ENCODE measurements around the gene RNF31.
A peak's percentile ranks its signal among the peaks of the same experiment; 100 is the strongest.

The RNF31 gene

DNA sequence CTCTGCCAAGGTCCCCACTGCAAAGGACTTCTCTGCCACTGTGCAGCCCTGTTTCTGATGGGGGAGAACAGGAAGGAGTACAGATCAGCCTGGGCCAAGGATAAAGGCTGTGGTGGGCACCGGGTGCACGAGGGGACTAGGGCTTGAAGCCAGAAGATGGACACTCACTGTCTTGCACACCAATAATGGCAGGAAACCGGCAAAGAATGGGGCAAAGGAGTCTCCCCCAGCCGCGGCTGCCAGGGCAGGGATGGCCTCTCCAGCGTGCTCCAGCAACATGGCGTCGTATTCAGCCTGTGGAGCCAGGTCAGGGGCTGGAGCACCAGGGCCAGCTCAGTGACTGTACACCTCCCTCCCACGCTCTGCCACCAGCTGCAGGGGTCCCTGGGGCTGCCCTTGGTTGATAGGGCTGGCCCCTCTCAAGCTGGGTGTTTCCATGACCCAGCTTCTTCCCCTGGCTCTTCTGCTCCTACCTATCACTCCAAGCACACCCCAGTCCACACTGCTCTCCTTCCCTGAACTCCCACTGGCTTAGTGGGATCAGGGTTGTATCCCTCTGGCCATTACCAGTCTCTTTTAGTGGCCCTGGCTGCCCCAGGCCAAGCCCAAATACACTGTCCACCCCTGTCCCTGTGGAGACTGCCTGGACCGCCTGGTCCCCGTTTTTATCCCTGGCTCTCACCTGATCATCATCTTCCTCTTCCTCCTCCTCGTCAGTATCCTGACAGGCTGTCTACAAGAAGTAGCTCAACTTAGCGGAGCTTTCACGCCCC lies 35.0 kb downstream of the RNF31 start:
- no peak for DNase-seq (ENCODE audit: low read depth in 3 of 3)

DNA sequence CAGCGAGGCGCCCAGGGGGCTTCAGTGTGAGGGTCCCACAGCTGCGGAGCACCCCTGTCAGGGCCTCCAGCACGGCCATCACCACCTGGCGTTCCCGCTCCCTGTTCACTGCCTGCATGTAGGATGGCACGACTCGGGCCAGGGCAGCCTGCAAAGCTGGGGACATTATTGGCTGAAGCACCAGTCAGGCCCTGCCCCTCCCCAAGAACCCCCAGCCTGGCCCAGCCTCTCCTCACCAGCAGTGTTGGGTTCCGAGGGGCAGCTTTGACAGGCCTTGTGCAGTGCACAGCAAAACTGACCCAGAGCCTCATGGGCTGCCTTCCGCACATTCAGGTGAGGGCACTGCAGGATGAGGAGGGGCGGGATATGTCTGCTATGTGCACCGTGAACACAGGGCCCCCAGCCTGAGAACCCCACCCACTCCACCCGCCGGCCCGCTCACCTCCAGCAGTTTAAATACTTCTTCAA lies 35.8 kb downstream of the RNF31 start:
- no peak for DNase-seq (ENCODE audit: low read depth in 3 of 3)

DNA sequence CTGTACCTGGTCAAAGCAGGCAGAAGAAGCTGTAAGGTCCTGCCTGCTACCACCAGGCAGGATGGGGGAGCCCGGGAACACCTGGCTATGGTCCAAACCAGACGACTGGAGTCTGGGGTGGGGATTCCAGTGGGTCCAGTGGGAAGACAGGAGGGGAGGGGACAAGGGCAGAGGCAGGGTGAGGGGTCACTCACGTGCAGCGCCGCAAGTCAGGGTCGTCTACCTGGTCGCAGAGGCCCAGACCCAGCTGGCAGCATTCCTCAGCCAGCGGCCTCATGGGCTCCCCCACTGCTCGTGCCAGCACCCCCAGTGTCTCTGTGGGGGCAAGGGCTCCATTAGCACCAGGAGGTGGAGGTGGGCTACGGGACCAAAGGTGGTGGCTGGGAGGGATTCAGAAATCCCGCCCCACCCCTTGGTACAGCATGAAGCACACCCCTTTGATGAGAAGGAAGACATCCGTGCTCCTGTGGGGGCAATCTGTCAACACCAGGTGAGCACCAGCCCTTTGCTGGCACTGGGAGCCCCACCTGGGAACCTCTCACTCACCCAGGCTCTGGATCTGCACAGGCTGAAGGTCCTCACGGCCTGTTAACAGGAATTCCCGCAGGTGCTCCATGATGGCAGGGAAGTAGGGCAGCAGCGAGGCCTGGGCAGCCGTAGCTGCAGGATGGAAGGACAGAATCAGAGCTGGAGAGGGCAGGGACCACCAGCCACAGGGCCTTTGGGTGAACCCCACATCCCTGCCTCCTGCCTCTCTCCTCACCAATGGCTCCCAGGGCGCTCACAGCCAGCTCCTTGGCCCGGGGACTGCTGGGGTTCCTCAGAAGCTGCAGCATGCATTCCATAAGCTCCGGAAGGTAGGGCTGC lies 37.0 kb downstream of the RNF31 start:
- DNase-seq (ENCODE audit: low read depth in 3 of 3), result no peak

DNA sequence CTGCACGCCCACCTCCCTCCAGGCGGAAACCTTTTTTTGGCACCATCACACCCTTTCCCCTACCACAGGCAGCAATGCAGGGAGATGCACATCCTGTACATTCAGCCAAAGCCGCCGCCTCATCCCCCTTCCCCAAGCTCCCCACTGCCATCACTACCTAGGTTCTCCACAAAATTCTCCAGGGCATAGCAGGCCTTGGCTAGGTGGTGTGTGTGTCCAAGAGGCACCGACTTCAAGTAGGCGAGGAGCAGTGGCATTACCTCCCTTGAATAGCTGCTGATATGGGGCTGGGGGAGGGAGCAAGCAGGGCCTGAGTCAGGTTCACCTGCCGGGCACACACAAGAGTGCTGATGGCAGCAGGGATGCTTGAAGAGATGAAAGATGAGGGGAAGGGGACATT lies 37.7 kb downstream of the RNF31 start:
- no peak for DNase-seq (ENCODE audit: low read depth in 3 of 3)

DNA sequence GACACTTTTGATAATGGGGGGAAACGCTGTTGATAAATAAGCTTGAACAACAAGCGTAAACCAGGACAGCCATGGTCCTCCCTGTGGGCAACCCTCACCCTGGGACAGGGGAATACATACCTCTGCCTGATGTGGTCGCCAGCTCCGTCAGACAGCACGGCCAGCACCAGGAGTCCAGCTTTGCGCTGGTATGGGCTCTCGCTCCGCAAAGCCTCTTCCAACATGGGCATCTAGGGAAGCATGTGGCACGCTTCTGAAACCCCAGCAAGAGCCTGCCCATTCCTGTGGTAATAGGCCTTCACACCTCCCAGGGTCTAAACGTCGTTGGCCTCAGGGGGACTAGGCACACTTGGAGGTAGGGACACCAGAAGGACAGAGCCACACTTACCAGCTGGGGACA lies 38.4 kb downstream of the RNF31 start:
- no peak for DNase-seq (ENCODE audit: low read depth in 3 of 3)

DNA sequence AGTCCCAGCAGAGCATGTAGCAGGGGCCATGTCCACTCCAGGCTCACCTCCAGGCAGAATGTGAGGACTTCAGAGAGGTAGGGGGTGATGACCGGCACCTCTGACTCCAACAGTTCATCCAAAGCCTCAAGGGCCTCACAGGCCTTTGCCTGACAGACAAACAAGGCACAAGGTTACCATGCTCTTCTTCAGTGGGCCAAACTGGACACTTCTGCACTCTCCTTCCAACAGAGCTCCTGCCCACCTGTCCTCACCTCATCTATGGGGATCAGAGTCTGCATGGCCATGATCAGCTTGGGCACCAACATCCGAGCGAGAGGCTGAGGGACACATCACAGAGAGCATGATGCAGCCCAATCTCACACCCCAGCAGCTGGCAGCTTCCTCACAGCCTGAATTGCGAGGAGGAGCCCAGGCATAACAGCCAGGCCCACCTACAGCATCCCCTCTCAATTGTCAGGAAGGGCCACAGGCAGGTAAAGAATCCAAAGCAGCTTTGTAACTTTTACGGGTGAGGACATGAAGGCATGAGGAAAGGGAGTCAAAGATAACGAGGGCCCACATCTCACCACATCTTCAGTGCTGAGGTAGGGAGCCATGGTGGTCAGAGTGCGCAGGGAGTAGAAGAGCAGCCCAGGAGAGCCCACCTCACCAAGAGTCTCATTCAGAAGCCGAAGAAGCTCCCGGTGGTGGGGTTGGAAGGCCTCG lies 39.7 kb downstream of the RNF31 start:
- no peak for DNase-seq (ENCODE audit: low read depth in 3 of 3)

DNA sequence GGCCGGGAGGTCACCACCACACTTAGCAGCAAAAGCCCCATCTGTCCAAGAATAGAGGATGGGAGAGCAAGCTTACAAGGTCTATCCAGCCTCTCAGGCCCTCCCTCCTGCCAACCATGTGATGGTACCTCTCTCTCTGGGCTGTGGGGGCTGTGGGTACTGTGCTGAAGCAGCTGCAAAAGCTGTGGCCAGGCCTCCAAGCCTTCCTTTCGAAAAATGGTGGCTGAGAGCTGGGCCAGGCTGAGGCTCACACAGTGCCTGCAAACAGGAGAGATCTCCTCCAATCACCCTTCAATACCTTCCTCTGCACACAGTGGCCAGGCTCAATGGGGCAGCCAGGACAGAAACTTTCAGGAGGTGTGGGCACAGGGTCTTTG lies 40.2 kb downstream of the RNF31 start:
- no peak for DNase-seq (ENCODE audit: low read depth in 3 of 3)

DNA sequence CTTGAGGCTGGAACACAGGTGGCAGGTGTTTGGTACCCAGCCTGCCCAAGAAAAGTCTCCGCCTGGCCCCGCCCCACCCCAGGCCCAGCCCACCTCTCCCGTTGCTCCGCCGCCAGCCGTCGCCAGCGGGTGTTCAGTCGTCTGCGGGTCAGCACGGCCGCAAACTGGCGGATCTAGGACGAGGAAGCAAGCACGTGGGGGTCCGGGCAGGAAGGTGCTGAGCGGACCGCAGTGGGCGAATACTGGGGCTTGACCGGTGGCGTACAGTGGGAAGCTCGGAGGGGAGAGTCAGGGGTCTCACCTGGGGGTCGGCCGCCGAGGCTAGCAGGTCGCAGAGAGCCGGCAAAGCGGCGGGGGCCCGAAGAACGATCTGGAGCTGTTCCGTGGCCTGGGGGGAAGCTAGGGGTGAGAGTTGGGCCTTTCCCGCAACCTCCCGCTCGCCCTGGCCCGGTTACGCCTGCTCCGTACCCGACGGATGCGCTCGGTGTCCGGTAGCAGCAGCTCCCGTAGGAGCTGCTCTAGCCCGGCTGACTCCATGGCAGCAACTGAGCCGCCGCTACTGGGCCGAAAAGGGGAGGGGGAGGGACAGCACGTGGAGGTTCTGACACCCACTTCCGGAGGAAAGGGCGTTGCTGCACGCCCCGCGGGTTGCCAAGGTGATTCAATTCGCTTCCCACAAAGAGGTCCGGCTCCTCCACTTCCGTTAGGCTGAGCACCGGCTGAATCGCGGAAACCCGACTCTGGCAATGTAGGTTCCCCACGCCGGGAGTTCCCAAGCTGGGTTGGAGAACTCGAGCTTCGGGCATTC lies 41.2 kb downstream of the RNF31 start, which contains the start of gene IPO4:
TSS of gene IPO4 (minus strand) at position 566 of the 808 bp plus-strand sequence. CDS start at position 537, 29 bp downstream.
- DNase-seq (ENCODE audit: low read depth in 3 of 3), result peak; percentile 78 to 95 (median 91)

DNA sequence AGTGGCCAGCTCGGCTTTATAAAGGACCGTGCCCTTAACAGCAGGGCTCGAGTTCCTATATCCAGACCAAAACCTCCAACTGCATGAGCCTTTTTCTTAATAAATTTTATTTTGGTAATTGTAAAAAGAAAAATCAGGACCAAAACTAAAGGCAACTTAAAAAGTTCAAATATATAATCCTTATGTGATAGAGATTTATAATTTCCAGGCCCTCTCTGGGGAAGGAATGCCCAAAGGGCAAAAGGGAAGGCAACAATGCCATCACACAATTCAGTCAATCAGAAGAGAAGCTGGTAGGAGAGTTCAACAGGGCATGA lies 41.7 kb downstream of the RNF31 start:
- DNase-seq (ENCODE audit: low read depth in 3 of 3), result no peak

DNA sequence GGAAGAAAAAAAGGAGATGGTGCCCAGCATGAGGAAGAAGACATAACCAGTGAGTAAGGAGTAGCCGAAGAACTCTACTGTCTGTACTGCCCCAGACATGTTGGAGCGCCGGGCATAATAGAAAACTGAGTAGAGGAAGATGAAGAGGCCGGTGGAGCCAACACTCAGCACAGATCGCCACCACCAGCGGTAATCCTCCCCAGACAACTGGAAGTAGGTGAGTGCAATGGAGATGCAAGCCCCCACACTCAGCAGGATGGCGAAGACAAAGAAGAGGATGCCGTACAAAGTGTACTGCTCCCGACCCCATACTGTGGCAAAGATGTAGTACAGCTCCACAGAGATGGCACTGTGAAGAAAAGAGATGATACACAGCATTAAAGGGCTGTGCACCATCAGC lies 42.2 kb downstream of the RNF31 start:
- no peak for DNase-seq (ENCODE audit: low read depth in 3 of 3)

DNA sequence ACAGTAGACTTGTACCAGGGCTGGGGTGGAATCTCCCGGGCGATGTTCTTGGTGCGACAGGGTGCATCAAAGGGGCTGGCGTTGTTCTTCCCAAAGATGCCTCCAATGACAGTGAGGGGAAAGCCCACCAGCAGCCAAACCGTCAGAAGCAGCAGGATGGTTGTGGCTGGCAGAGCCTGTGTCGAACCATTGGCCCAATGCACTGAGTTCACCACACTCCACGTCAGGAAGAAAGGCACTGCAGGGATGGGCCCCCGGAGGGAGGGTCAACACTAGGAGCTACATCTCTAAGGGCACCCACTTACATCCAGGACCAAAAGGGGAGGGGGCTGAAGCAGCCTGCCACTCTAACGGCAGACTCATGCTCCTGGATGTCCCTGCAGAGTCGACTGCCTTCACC lies 43.1 kb downstream of the RNF31 start:
- DNase-seq (ENCODE audit: low read depth in 3 of 3), result no peak

DNA sequence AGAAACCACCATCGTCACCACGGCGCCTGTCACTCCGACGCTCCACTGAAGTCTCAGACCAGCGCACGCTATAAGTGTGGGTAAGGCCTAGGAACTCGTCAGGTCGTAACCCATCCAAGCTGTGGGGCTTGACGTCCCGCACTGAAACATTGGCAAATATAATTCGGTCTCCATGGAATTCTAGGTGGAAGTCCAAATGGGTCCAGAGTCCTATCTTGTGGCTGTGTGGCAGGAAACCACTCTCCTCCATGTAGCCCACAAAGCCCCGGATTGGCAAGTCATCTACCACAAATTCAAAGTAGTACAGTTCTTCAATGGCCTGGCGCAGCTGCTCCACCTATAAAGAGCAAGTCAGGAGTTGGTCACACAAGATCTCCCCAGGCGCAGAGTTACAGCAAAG lies 45.6 kb downstream of the RNF31 start:
- no peak for DNase-seq (ENCODE audit: low read depth in 3 of 3)

DNA sequence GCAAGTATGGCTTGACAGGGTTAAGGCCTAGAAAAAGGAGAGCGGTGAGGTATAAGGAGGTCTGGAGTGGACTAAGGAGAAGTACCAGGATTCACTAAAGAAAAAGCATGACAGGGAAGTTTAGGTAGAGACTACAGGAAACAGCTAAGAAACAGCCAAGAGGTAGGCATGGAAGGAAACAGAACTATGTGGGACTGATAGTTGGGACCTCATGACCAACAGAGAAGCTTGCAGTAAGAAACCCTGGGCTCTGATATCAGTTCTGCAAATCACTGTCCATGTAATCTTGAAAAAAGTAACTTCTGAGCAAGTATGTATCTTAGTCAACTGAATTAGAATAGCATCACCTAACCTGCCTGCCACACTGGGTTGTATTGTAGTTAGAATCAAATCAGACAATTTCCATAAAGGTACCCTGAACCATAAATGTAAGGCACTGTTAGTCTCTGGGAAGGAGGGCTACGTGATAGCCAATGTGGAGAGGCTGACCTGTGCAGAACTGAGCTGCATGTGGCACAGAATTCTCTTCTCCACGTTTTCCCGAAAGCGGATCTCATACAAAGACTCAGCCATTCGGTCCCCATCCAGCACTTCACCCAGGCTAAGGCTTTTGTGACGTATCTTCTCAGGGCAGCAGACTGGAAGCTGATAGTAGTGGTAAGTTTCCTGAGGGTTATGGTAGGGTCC lies 47.0 kb downstream of the RNF31 start:
- no peak for DNase-seq (ENCODE audit: low read depth in 3 of 3)

DNA sequence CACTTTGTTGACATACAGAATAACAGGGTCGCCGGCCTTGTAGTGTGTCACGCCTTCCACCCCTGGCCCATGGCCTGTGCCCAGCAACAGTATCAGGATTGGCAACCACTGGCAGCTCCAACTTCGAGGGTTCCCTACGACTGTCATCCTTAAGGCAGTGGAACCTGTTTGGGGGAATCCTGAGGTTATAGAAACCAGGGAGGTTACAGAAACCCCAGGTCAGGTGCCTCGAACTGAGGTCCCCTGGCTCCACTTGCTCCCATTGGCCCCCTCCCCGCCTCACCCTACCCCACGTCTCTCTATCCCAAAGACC lies 47.5 kb downstream of the RNF31 start:
- DNase-seq (ENCODE audit: low read depth in 3 of 3), result no peak

DNA sequence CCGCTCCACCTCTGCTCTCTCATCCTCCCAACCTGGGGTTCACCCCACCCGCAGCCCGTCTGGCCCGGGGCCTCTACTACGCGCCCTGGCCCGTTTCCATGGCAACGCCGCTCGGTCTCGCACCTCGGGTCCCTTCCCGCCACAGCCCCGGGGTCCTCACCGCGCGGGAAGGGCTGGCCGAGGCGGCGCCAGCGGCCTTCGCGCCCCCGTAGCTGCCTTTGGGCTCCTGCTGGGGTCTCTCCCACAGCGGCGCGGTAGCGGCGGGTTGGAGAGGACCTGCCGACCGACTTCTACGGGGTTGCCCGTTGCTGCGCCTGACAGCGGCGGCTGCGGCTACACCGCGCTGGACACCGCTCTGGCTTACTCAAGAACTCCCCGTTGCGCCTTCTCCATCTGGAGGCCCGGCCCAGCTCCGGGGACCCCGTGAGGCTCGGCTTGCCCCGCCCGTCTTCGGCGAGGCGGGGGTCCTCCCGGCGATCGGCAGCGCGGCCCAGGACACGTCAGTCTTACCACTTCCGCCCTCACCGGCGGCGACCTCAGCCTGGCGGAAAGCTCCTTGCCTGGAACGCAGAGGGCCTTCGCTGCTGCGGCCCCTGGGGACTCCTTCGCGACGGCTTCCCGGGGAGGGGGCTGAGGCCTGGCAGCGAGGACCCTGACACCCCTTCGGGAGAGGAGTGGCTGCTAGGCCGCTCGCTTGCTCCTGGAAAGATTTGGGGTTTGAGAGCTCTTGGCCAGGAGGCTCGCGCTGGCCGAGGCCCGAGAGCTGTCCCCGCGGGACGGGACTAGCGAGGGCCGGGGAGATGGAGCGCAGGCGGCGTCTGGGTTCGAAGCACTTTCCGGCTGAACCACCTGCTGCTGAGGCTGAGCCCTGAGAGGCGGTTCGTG lies 48.1 kb downstream of the RNF31 start, which contains the start of gene TM9SF1:
TSS of gene TM9SF1 (minus strand) at position 256 of the 885 bp plus-strand sequence. CDS start 422 bp downstream, outside the sequence.
- peak; percentile 72 to 75 (median 75) for DNase-seq (ENCODE audit: low read depth in 3 of 3)

DNA sequence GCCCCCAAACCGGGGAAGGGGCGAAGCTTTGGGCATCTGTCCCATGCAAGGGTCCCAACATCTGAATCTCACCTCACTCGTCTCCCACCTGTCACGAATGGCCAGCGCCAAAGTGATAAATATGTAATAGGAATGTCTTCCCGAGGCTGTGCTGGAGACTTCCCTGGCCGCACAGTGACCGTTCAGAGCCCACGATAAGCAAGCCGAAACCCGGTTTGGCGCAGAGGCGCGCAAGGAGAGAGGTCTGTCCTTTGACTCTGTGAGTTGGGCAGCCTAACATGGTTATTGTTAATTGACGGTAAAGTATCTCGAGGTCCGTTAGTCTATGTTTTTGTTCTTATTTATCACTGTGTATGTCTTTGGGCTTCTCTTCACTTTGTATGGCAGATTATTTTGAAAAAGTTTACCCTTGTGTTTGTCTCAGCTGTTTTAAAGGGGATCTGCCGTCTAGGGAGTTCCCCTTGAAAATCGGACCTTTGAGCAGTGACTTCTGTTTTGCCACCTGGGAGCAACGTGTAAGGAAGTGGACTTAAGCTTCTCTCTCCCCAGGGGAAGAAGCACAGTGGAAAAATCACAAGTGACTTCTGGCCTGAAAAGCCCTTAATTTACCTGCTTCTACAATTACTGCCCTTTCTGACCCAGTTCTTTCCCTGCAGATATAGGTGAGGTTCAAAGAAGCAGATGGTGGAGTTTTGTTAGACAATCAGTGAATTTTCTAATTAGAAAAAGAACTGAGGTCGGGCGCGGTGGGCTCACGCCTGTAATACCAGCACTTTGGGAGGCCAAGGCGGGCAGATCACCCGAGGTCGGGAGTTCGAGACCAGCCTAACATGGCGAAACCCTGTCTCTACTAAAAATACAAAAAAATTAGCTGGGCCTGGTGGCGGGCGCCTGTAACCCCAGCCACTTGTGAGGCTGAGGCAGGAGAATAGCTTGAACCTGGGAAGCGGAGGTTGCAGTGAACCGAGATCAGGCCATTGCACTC lies 49.1 kb downstream of the RNF31 start:
- DNase-seq (ENCODE audit: low read depth in 3 of 3), result no peak

DNA sequence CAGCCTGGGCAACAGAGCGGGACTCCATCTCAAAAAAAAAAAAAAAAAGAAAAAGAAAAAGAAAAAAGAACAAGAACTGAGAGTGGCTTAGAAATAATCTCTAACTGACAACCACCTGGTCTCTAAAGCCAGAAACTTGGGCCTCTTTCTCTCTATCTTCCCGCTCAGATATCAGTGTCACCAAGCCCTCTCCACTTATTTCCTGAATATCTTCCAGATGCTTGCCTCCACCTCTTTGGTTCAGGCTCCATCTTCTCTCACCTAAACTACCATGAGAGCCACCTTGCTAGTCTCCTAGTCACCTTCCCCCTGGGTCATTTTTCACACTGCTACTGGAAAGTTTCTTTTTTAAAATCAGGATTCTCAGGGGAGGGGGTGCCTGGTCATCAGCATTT lies 49.8 kb downstream of the RNF31 start:
- no peak for DNase-seq (ENCODE audit: low read depth in 3 of 3)

DNA sequence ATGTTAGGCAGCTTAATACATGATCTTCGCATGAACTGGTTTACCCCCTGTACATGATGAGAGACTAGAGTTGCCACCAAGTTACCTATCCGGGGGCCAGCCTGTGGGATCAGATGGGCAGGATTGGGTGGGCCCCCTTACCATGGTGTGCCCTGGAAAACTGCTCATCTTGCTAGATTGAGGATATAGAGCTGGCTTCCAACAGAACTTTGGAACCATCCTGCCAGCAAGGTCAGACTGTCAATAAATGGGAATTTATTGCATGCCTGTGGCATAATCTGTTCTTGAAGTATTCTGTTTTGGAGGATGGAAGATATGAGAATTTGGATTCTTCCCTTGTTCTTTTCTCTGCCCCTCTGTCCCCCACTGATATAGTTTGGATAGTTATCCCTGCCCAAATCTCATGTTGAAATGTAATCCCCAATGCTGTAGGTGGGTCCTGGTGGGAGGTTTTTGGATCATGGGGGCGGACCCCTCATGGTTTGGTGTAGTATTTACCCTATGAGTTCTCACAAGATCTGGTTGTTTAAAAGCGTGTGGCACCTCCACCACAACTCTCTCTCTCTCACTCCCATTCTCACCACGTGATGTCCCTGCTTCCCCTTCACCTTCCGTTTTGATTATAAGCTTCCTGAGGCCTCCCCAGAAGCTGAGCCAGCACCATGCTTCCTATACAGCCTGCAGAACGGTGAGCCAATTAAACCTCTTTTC lies 51.7 kb downstream of the RNF31 start:
- DNase-seq (ENCODE audit: low read depth in 3 of 3), result no peak

All from stimulated activated CD4-positive, alpha-beta T cell treated with anti-CD3 and anti-CD28 coated beads, TNF-alpha, amount 100 ng/mL, for 4 hours (primary cell).